Measurements from ENCODE around the gene MYH14.

Gene MYH14

GRCh38 chr19:50178859-50179537 is 24.4 kb upstream of the MYH14 start:
- DNase-seq = no peak
- no peak for TF ChIP-seq GATA1 (IDR thresholded peaks at IDR 0.05; ENCODE audit: low read depth, low read length)
- TF ChIP-seq POLR2A (IDR thresholded peaks at IDR 0.05; ENCODE audit: low read length) = no peak

GRCh38 chr19:50181121-50181520 is 22.3 kb upstream of the MYH14 start:
- no peak for DNase-seq
- TF ChIP-seq POLR2A (IDR thresholded peaks at IDR 0.05; ENCODE audit: low read length) (no peak), GATA1 (IDR thresholded peaks at IDR 0.05; ENCODE audit: low read depth, low read length) (no peak)

DNA sequence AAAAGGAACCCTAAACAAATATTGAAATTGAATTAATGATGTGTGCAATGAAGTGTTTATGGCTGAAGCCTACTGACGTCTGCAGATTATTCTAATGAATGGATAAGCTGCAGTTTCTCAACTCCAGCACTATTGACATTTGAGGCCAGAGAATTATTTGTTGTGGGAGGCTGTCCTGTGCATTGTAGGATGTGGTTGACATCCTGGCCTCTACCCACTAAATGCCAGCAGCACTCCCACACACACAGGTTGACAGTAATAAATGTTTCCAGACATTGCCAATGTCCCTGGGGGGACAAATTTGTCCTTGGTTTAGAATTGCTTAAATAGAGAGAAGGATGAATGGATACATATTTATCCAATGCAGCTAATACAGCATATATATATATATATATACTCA is 19.2 kb upstream of the MYH14 start:
- no peak for DNase-seq
- TF ChIP-seq GATA1 (IDR thresholded peaks at IDR 0.05; ENCODE audit: low read depth, low read length) = no peak

- TF ChIP-seq POLR2A (IDR thresholded peaks at IDR 0.05; ENCODE audit: low read length) (no peak), GATA1 (IDR thresholded peaks at IDR 0.05; ENCODE audit: low read depth, low read length) (no peak)
Measured at GRCh38 chr19:50187937-50188336, 15.5 kb upstream of the MYH14 start.

GRCh38 chr19:50189331-50189730 is 14.1 kb upstream of the MYH14 start:
- TF ChIP-seq GATA1 (IDR thresholded peaks at IDR 0.05; ENCODE audit: low read depth, low read length) = no peak
- TF ChIP-seq POLR2A (IDR thresholded peaks at IDR 0.05; ENCODE audit: low read length) = no peak

More at GRCh38 chr19:50187937-50188336, 15.5 kb upstream of the MYH14 start:
- no peak for DNase-seq

DNA sequence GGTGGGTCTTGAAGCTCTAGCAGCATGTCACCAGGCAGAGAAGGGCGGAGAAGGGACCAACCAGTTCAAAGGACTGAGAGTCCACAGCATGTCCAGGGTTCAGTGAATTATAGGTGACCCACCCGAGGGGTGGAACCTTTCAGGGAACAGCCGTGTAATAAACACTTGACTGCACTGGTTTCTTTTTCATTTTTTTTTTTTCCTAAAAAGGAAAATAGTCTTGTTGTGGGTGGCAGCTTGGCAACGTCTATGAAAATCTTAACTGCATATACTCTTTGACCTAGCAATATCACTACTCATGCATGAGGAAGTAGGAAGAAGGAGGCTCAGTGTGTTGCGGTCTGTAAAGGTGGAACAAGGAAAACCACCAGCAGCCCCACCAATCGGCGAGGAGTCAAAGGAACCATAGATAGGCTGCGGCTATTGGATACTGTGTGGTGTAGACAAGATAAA is 13.0 kb upstream of the MYH14 start:
- TF ChIP-seq GATA1 (IDR thresholded peaks at IDR 0.05; ENCODE audit: low read depth, low read length) (no peak), POLR2A (IDR thresholded peaks at IDR 0.05; ENCODE audit: low read length) (no peak)
- DNase-seq = no peak

More at GRCh38 chr19:50189331-50189730, 14.1 kb upstream of the MYH14 start:
- DNase-seq = no peak

GRCh38 chr19:50191216-50191615 is 12.2 kb upstream of the MYH14 start:
- no peak for DNase-seq

GRCh38 chr19:50192463-50193211 is 10.8 kb upstream of the MYH14 start:
- TF ChIP-seq POLR2A (IDR thresholded peaks at IDR 0.05; ENCODE audit: low read length) (no peak), GATA1 (IDR thresholded peaks at IDR 0.05; ENCODE audit: low read depth, low read length) (no peak)
- DNase-seq = no peak

More at GRCh38 chr19:50191216-50191615, 12.2 kb upstream of the MYH14 start:
- TF ChIP-seq GATA1 (IDR thresholded peaks at IDR 0.05; ENCODE audit: low read depth, low read length) = no peak
- no peak for TF ChIP-seq POLR2A (IDR thresholded peaks at IDR 0.05; ENCODE audit: low read length)

DNA sequence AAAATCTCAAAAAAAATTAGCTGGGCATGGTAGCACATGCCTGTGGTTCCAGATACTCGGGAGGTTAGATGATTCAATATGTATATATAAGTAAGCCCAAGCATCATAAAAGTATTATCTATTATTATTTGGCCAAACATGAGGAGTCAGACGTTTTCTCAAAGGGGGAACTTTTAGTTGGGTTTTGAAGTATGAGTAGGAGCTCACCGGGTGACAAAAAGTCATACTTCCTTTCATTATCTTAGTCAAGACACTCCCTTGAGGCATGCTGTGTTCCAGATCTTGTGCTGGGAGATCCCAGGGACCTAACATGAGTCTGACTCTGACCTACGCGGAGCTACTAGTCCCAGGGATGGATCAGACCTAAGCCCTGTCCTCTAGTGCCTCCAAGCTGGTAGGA is 8.2 kb upstream of the MYH14 start:
- no peak for DNase-seq
- TF ChIP-seq POLR2A (IDR thresholded peaks at IDR 0.05; ENCODE audit: low read length) = no peak
- no peak for TF ChIP-seq GATA1 (IDR thresholded peaks at IDR 0.05; ENCODE audit: low read depth, low read length)

DNA sequence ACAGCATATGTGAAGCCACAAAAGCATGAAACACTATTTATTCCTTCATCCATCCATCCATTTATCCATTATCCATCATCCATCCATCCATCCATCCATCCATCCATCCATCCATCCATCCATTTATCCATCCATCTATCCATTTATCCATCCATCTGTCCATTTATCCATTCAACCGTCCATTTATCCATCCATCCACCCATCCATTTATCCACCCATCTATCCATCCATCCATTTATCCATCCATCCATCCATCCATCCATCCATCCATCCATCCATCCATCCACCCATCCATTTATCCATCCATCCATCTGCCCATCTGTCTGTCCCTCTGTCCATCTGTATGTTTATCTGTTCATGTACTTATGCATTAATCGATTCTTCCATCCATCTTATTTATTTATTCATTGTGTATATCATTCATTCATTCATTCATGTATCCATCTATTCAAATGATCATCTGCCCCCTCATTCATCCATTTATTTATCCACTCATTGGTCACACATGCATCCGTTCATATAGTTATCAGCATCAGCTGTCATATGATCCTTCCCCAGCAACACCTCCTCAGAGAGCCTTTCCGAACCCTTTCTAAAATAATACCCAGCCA is 7.0 kb upstream of the MYH14 start:
- no peak for TF ChIP-seq POLR2A (IDR thresholded peaks at IDR 0.05; ENCODE audit: low read length)
- TF ChIP-seq GATA1 (IDR thresholded peaks at IDR 0.05; ENCODE audit: low read depth, low read length) = no peak
- DNase-seq = no peak

GRCh38 chr19:50197348-50197747 is 6.1 kb upstream of the MYH14 start:
- no peak for DNase-seq
- no peak for TF ChIP-seq POLR2A (IDR thresholded peaks at IDR 0.05; ENCODE audit: low read length)
- TF ChIP-seq GATA1 (IDR thresholded peaks at IDR 0.05; ENCODE audit: low read depth, low read length) = no peak

GRCh38 chr19:50198431-50199258 is 4.8 kb upstream of the MYH14 start:
- no peak for DNase-seq

DNA sequence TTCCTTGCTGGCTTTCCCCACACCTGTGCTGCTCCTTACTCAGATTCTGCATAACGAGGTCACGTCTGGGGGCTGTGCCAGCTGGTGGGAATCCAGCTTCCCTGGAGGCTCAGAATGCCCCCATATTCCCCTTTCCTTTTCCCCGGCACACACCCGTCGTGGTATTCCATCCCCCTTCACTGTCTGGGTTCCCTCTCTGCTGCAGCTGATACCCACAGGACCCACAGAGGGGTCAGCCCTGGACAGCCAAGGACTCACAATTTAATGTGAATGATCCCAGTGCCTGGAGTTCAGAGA is 4.2 kb upstream of the MYH14 start:
- no peak for TF ChIP-seq POLR2A (IDR thresholded peaks at IDR 0.05; ENCODE audit: low read length)
- no peak for TF ChIP-seq GATA1 (IDR thresholded peaks at IDR 0.05; ENCODE audit: low read depth, low read length)
- no peak for DNase-seq

More at GRCh38 chr19:50198431-50199258, 4.8 kb upstream of the MYH14 start:
- no peak for TF ChIP-seq POLR2A (IDR thresholded peaks at IDR 0.05; ENCODE audit: low read length)
- no peak for TF ChIP-seq GATA1 (IDR thresholded peaks at IDR 0.05; ENCODE audit: low read depth, low read length)

DNA sequence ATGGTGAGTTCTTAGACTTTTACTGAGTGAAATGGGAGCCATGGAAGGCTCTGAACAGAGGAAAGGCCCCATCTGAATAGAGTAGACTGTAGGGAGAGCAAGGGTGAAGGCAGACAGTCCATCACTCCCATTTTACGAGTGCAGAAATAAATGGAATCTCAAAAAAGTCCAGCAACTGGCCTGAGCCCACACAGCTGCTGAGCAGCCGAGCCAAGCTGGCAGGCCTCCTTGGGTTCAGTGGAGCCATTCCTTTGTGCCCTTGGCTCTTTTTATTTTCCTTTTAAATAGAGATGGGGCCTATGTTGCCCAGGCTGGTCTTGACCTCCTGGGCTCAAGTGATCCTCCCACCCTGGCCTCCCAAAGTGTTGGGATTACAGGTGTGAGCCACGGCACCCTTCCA is 1.0 kb upstream of the MYH14 start:
- TF ChIP-seq POLR2A (IDR thresholded peaks at IDR 0.05; ENCODE audit: low read length) = no peak
- TF ChIP-seq GATA1 (IDR thresholded peaks at IDR 0.05; ENCODE audit: low read depth, low read length) = no peak
- DNase-seq = no peak
